HUES64 (cell line): ENCODE results near the gene VTCN1. TPM values are rescaled to one million over a fixed set of nuclear protein-coding genes. Genes with fewer than 3 reads are reported as not detected.
"Not testable (repeated sequence)": the region's sequence is repeated elsewhere in the genome, so short reads cannot be mapped to it uniquely, and the experiment has no call there.

ENCODE experiments used
- H3K27ac ChIP-seq: 2 replicates; pipeline ENCODE4 v1.7.0; 2013; ENCODE audit warnings: low read depth, low read length, inconsistent platforms
- H3K27me3 ChIP-seq: 2 replicates; pipeline ENCODE4 v1.6.1; 2013; ENCODE audit warnings: mild to moderate bottlenecking, low read length; ENCODE audit not compliant: insufficient read depth
- H3K36me3 ChIP-seq: 2 replicates; pipeline ENCODE4 v1.6.1; 2013; ENCODE audit warnings: mild to moderate bottlenecking, low read length; ENCODE audit not compliant: insufficient read depth
- H3K4me1 ChIP-seq: 2 replicates; pipeline ENCODE4 v1.6.1; 2013; ENCODE audit warnings: mild to moderate bottlenecking, low read length, moderate library complexity; ENCODE audit not compliant: insufficient read depth
- H3K4me3 ChIP-seq: 2 replicates; pipeline ENCODE4 v1.5.1; 2013; ENCODE audit warnings: mild to moderate bottlenecking, low read length, moderate library complexity
- H3K9ac ChIP-seq: 2 replicates; pipeline ENCODE4 v1.6.1; 2013; ENCODE audit warnings: mild to moderate bottlenecking, low read depth, low read length
- H3K9me3 ChIP-seq: 2 replicates; pipeline ENCODE4 v1.6.1; 2013; ENCODE audit warnings: low read depth, low read length; ENCODE audit not compliant: insufficient read depth
- whole genome bisulfite sequencing: fragments of 150-250, 120-280 bp; methylation state at CpG from one replicate; pipeline ENCODE4 v1.1.7; 2013; ENCODE audit warnings: missing lambda C conversion rate; 5-methylcytosine and 5-hydroxymethylcytosine counted together
- polyA plus RNA-seq, 2 experiments: library from polyadenylated mRNA; stranded (reverse); fragments of 50-300 nt; gene quantifications; one replicate each; pipeline ENCODE4 v1.2.3, GENCODE V29; 2013

The VTCN1 gene, protein sequence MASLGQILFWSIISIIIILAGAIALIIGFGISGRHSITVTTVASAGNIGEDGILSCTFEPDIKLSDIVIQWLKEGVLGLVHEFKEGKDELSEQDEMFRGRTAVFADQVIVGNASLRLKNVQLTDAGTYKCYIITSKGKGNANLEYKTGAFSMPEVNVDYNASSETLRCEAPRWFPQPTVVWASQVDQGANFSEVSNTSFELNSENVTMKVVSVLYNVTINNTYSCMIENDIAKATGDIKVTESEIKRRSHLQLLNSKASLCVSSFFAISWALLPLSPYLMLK
- 0.90 TPM for polyA plus RNA-seq (2013, experiment 1 of 2)
- 0.95 TPM for polyA plus RNA-seq (2013, experiment 2 of 2)

GRCh38 chr1:117210831-117211261 is at the start of gene VTCN1:
Gene VTCN1 (minus strand): TSS chr1:117210927. CDS start chr1:117210855, 72 bp downstream.
- Histone ChIP-seq H3K36me3 (no peaks in the 10 kb centered on the region), H3K9ac (no peak within 1 kb of the TSS), H3K4me3 (no peak within 1 kb of the TSS), H3K9me3 (no peaks in the 10 kb centered on the region), H3K27ac (no peak within 1 kb of the TSS), H3K4me1 (no peaks in the 10 kb centered on the region), H3K27me3 (no peaks in the 10 kb centered on the region)
- 91% methylated on average over 8 of the region's 8 CpGs for WGBS

DNA sequence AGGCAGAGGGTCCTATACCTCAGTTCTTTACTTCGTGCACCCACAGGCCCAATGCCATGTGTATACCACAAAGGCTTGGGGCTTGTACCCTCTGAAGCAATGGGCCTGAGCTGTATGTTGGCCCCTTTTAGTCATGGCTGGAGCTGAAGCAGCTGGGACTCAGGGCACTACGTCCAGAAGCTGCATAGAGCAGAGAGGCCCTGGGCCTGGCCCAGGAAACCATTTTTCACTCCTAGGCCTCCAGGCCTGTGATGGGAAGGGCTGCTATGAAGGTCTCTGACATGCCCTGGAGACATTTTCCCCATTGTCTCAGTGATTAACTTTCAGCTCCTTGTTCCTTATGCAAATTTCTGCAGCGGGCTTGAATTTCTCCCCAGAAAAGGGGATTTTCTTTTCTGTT is 48.1 kb upstream of the VTCN1 start:
- no peaks in the 10 kb centered on the region for H3K4me1 ChIP-seq
- WGBS = 94% methylated on average over 3 of the region's 3 CpGs
- H3K27ac ChIP-seq = no peak overlapping the region
- H3K4me3 ChIP-seq = no peak overlapping the region
- no peak overlapping the region for H3K9ac ChIP-seq
- H3K27me3 ChIP-seq = no peaks in the 10 kb centered on the region
- H3K36me3 ChIP-seq = no peaks in the 10 kb centered on the region
- peaks cover 19% of the 10 kb centered on the region for H3K9me3 ChIP-seq

DNA sequence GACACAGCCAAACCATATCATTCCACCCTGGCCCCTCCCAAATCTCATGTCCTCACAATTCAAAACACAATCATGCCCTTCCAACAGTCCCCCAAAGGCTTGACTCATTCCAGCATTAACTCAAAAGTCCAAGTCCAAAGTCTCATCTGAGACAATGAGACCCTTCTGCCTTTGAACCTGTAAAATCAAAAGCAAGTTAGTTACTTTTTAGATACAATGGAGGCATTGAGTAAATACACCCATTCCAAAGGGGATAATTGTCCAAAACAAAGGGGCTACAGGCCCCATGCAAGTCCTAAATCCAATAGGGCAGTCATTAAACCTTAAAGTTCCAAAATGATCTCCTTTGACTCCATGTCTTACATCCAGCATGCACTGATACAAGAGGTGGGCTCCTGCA is 47.3 kb upstream of the VTCN1 start:
- not testable (repeated sequence) for H3K4me1 ChIP-seq, H3K4me3 ChIP-seq, H3K27ac ChIP-seq, H3K27me3 ChIP-seq, H3K9ac ChIP-seq, H3K36me3 ChIP-seq
- peaks cover 19% of the 10 kb centered on the region for H3K9me3 ChIP-seq

GRCh38 chr1:117257291-117257690 is 46.6 kb upstream of the VTCN1 start:
- Histone ChIP-seq H3K36me3 (no peaks in the 10 kb centered on the region), H3K9me3 (peaks cover 19% of the 10 kb centered on the region), H3K27me3 (no peaks in the 10 kb centered on the region), H3K4me3 (no peak overlapping the region), H3K4me1 (no peaks in the 10 kb centered on the region), H3K9ac (no peak overlapping the region), H3K27ac (no peak overlapping the region)

DNA sequence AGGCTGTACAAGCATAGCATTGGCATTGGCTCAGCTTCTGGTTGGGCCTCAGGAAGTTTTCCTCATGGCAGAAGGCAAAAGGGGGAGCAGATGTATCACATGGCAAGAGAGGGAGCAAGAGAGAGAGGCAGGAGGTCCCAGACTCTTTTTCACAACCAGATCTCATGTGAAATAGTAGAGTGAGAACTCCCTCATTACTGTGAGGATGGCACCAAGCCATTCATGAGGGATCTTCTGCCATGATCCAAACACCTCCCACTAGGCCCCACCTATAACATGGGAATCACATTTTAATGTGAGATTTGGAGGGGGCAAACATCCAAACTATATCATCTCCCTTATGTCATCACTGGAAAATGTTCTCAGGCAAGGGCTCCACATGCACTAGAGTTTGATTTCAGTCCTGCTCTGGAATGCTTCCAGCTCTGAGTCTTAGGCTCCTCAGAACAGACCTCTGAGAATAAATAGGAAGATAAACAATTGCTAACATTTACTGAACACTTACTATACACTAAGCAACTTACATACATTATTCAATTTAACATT is 39.4 kb upstream of the VTCN1 start:
- H3K27me3 ChIP-seq = no peaks in the 10 kb centered on the region
- no peaks in the 10 kb centered on the region for H3K9me3 ChIP-seq
- no peak overlapping the region for H3K9ac ChIP-seq
- peaks cover 12% of the 10 kb centered on the region; the same call in 1 of the 2 replicates for H3K4me1 ChIP-seq
- no peaks in the 10 kb centered on the region for H3K36me3 ChIP-seq
- H3K4me3 ChIP-seq = no peak overlapping the region
- no peak overlapping the region for H3K27ac ChIP-seq

GRCh38 chr1:117244971-117245370 is 34.2 kb upstream of the VTCN1 start:
- Histone ChIP-seq H3K36me3 (no peaks in the 10 kb centered on the region), H3K4me1 (peaks cover 5% of the 10 kb centered on the region; the same call in 1 of the 2 replicates), H3K27ac (no peak overlapping the region), H3K9ac (no peak overlapping the region), H3K27me3 (no peaks in the 10 kb centered on the region), H3K4me3 (no peak overlapping the region), H3K9me3 (no peaks in the 10 kb centered on the region)
- WGBS = 90% methylated on average over 2 of the region's 2 CpGs

GRCh38 chr1:117244306-117244705 is 33.6 kb upstream of the VTCN1 start:
- 92% methylated on average over 2 of the region's 2 CpGs for WGBS
- no peaks in the 10 kb centered on the region for H3K9me3 ChIP-seq
- H3K4me1 ChIP-seq = peaks cover 5% of the 10 kb centered on the region; the same call in 1 of the 2 replicates

GRCh38 chr1:117241512-117241911 is 30.8 kb upstream of the VTCN1 start:
- H3K27ac ChIP-seq = no peak overlapping the region; the same call in 1 of the 2 replicates
- no peak overlapping the region for H3K4me3 ChIP-seq
- no peaks in the 10 kb centered on the region for H3K36me3 ChIP-seq
- H3K27me3 ChIP-seq = no peaks in the 10 kb centered on the region
- no peaks in the 10 kb centered on the region for H3K9me3 ChIP-seq
- peaks cover 5% of the 10 kb centered on the region; the same call in 1 of the 2 replicates for H3K4me1 ChIP-seq
- H3K9ac ChIP-seq = no peak overlapping the region
- 66% methylated on average over 3 of the region's 3 CpGs for WGBS

More at GRCh38 chr1:117244306-117244705, 33.6 kb upstream of the VTCN1 start:
- Histone ChIP-seq H3K4me3 (no peak overlapping the region), H3K36me3 (no peaks in the 10 kb centered on the region), H3K9ac (no peak overlapping the region), H3K27me3 (no peaks in the 10 kb centered on the region), H3K27ac (no peak overlapping the region)

DNA sequence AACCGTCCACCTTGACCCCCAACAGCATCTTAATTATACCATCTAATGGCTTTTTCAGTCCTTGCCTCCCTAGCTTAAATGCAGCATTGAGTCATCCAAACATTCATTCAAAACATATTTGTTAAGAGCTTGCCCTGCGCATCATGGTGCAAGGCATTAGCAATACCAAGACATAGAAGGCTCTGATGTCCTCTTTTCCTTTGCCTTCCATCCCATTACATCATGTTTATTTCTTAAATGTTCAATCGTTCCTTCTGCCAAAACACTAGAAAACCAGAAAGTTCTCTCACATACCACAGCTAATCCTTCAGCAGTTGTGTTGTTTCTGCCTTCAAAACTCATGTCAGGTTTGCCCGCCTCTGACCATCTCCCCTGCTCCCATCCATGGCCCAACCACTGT is 29.8 kb upstream of the VTCN1 start:
- no peaks in the 10 kb centered on the region for H3K27me3 ChIP-seq
- WGBS = 92% methylated on average over 4 of the region's 4 CpGs
- no peak overlapping the region for H3K4me3 ChIP-seq
- H3K9ac ChIP-seq = no peak overlapping the region
- no peaks in the 10 kb centered on the region for H3K9me3 ChIP-seq
- H3K27ac ChIP-seq = no peak overlapping the region
- H3K4me1 ChIP-seq = peaks cover 5% of the 10 kb centered on the region; the same call in 1 of the 2 replicates
- H3K36me3 ChIP-seq = no peaks in the 10 kb centered on the region

DNA sequence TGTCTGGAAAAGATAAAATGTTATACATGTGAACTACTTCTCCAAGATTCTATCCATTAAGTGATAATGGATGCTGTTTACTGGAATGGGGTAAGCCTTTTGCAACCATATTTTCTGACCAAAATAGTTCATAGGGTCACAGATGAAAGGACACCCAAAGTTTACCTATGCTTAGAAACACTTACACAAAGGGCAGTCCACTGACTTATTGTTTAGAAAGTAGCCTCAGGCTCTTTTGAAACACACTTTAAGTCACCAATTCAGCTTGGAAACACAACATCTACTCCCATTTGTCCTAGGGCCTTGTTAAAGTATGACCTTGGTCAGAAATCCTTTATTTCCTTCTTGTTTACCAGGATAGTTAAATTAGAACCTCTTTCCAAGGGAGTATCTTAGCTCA is 28.7 kb upstream of the VTCN1 start:
- Histone ChIP-seq H3K27ac (no peak overlapping the region), H3K36me3 (no peaks in the 10 kb centered on the region), H3K9ac (no peak overlapping the region), H3K9me3 (no peaks in the 10 kb centered on the region), H3K4me1 (peaks cover 5% of the 10 kb centered on the region; the same call in 1 of the 2 replicates), H3K27me3 (no peaks in the 10 kb centered on the region), H3K4me3 (no peak overlapping the region)

GRCh38 chr1:117237726-117238381 is 27.1 kb upstream of the VTCN1 start:
- Histone ChIP-seq H3K27me3 (no peaks in the 10 kb centered on the region), H3K36me3 (no peaks in the 10 kb centered on the region), H3K4me1 (peaks cover 5% of the 10 kb centered on the region; the same call in 1 of the 2 replicates), H3K9ac (no peak overlapping the region), H3K27ac (no peak overlapping the region), H3K9me3 (no peaks in the 10 kb centered on the region), H3K4me3 (no peak overlapping the region)
- WGBS = 77% methylated on average over 1 of the region's 1 CpG
